Measurements from ENCODE around the gene CA14. TPM values are rescaled to one million over a fixed set of nuclear protein-coding genes. Genes with fewer than 3 reads are reported as not detected.

The CA14 gene
- total RNA-seq, 1 experiment from 2014 or later: 42.0 TPM

- Histone ChIP-seq H3T11ph (ENCODE audit: low read length) (no peak overlapping the region), H3K4me1 (ENCODE audit: insufficient read depth, low read length) (no peaks in the 10 kb centered on the region), H4K20me1 (ENCODE audit: control insufficient read depth, insufficient read depth, insufficient read length) (peaks cover 3% of the 10 kb centered on the region), H3K79me2 (ENCODE audit: insufficient read depth, low read length) (peaks cover 5% of the 10 kb centered on the region; the same call in 1 of the 2 replicates), H3K56ac (ENCODE audit: insufficient read length, low read depth, low read length) (no peak overlapping the region), H2BK15ac (ENCODE audit: low read depth, low read length) (no peak overlapping the region), H3K23ac (ENCODE audit: insufficient read length, low read depth, low read length) (no peak overlapping the region), H2BK5ac (ENCODE audit: insufficient read length, low read length) (no peak overlapping the region), H3K18ac (ENCODE audit: insufficient read length, low read depth, low read length) (no peak overlapping the region), H4K91ac (ENCODE audit: insufficient read length, low read depth, low read length) (no peak overlapping the region), H3K9ac (ENCODE audit: extremely low read depth, insufficient read length, low read length) (no peak overlapping the region), H3K27me3 (ENCODE audit: insufficient read depth, low read length) (no peaks in the 10 kb centered on the region), H3K4ac (ENCODE audit: low read depth, low read length) (no peak overlapping the region), H2BK12ac (ENCODE audit: insufficient read length, low read depth, low read length) (no peak overlapping the region), H3K23me2 (ENCODE audit: insufficient read length, low read depth, low read length, poor library complexity, severe bottlenecking) (peaks cover 9% of the 10 kb centered on the region), H3K9me3 (ENCODE audit: control insufficient read depth, low read depth, low read length) (no peaks in the 10 kb centered on the region), H3K14ac (ENCODE audit: insufficient read depth, low read length) (no peak overlapping the region), H3K79me1 (ENCODE audit: insufficient read depth, low read depth, low read length, poor library complexity, severe bottlenecking) (peaks cover 5% of the 10 kb centered on the region), H2AK5ac (ENCODE audit: insufficient read length, low read length) (no peak overlapping the region), H2BK120ac (ENCODE audit: low read depth, low read length, poor library complexity, severe bottlenecking) (no peak overlapping the region), H2BK20ac (ENCODE audit: low read depth, low read length, poor library complexity, severe bottlenecking) (no peak overlapping the region), H3K4me2 (ENCODE audit: insufficient read depth, insufficient read length, low read length) (no peak overlapping the region), H2AFZ (ENCODE audit: low read length) (no peak overlapping the region), H4K5ac (ENCODE audit: insufficient read length, low read depth, low read length) (no peak overlapping the region), H3K27ac (ENCODE audit: insufficient read length, low read depth, low read length) (no peak overlapping the region), H4K8ac (replicated peaks; ENCODE audit: insufficient read length, low read depth, low read length) (no peak overlapping the region)
- Mint-ChIP-seq H3K4me3 (peak overlapping the region; percentile 53 to 93), H3K27me3 (ENCODE audit: low read depth) (no peaks in the 10 kb centered on the region), H3K27ac (peak overlapping the region; percentile 11 to 49 (median 21); a peak in 4 of 7 replicates), H3K9me3 (no peaks in the 10 kb centered on the region), H3K4me1 (peaks cover 20 to 22% of the 10 kb centered on the region in 2 experiments), H3K36me3 (ENCODE audit: insufficient read depth in 1 of 3, low read depth in 3 of 3) (peaks cover 39 to 62% (median 57%) of the 10 kb centered on the region in 3 experiments)
- TF ChIP-seq CTCF (conservative IDR thresholded peaks at IDR 0.05): no peak
- no peak for DNase-seq
- WGBS (ENCODE audit: extremely low coverage, insufficient read length, low lambda C conversion rate): no CpG with 5 or more reads among the region's 2 CpGs
These were observed 37.9 kb downstream of the CA14 start for GRCh38 chr1:150295476-150295875.

Data from H9 (cell line).